WTC11 (cell line): ENCODE results near the gene DCXR. TPM values are rescaled to one million over a fixed set of nuclear protein-coding genes. Genes with fewer than 3 reads are reported as not detected.
"Not testable (repeated sequence)": the region's sequence is repeated elsewhere in the genome, so short reads cannot be mapped to it uniquely, and the experiment has no call there.

Experiments used
- ATAC-seq: fragments of 200-7000 bp; cut with Tn5 transposase; 2 replicates; pipeline ENCODE4 v1.10.0; 2021; ENCODE audit warnings: mild to moderate bottlenecking, moderate library complexity
- CTCF ChIA-PET: fragments of 300-600 bp; sonication (Branson Sonifier 250); formaldehyde crosslinking; loops from one replicate; lab custom pipeline; 2021; ENCODE audit warnings: antibody characterized with exemption; lab: Charles Lee
- POLR2A ChIA-PET: fragments of 350-600 bp; sonication (Branson Sonifier 250); formaldehyde crosslinking; loops from one replicate; lab custom pipeline; 2021; ENCODE audit warnings: antibody characterized with exemption; lab: Charles Lee
- DNase-seq: peaks from one replicate; pipeline ENCODE4 v3.0.0; 2021; ENCODE audit warnings: low spot score
- H3K27ac Mint-ChIP-seq: 2 replicates; pipeline ENCODE4 v1.8.0; 2021; ENCODE audit warnings: mixed read lengths
- H3K27me3 Mint-ChIP-seq: 2 replicates; pipeline ENCODE4 v1.8.0; 2021; ENCODE audit warnings: low read depth, mild to moderate bottlenecking, moderate library complexity, mixed read lengths
- H3K36me3 Mint-ChIP-seq: 2 replicates; pipeline ENCODE4 v1.8.0; 2021; ENCODE audit warnings: mixed read lengths
- H3K4me1 Mint-ChIP-seq: 2 replicates; pipeline ENCODE4 v1.8.0; 2022; ENCODE audit warnings: mixed read lengths
- H3K4me3 Mint-ChIP-seq: 2 replicates; pipeline ENCODE4 v1.8.0; 2021; ENCODE audit warnings: mild to moderate bottlenecking, moderate library complexity, mixed read lengths
- H3K9me3 Mint-ChIP-seq: 2 replicates; pipeline ENCODE4 v1.8.0; 2021; ENCODE audit warnings: mixed read lengths
- AR ChIP-seq: fragments of 250-450 bp; sonication (Bioruptor Pico); IDR thresholded peaks from 2 replicates; pipeline ENCODE4 v1.9.0; 2021; ENCODE audit warnings: mild to moderate bottlenecking
- ATF3 ChIP-seq: sonication (generic); formaldehyde crosslinking; conservative IDR thresholded peaks from 2 replicates; pipeline ENCODE4 v1.8.1; 2022; ENCODE audit warnings: mild to moderate bottlenecking, missing genetic modification reagents
- CBFB ChIP-seq: sonication (generic); formaldehyde crosslinking; IDR thresholded peaks from 2 replicates; pipeline ENCODE4 v1.8.1; 2022; ENCODE audit warnings: mild to moderate bottlenecking, low read depth, missing genetic modification reagents
- CTCF ChIP-seq: fragments of 200-600 bp; IDR thresholded peaks from 2 replicates; pipeline ENCODE4 v1.8.0; 2022; ENCODE audit warnings: antibody characterized with exemption
- ELF4 ChIP-seq: sonication (generic); formaldehyde crosslinking; IDR thresholded peaks from 2 replicates; pipeline ENCODE4 v1.8.1; 2022; ENCODE audit warnings: low read depth, mild to moderate bottlenecking, moderate library complexity, missing genetic modification reagents
- ETV6 ChIP-seq: sonication (generic); formaldehyde crosslinking; IDR thresholded peaks from 2 replicates; pipeline ENCODE4 v1.8.1; 2022; ENCODE audit warnings: mild to moderate bottlenecking, missing genetic modification reagents
- FOXP4 ChIP-seq: sonication (generic); formaldehyde crosslinking; IDR thresholded peaks from 2 replicates; pipeline ENCODE4 v1.8.0; 2022; ENCODE audit warnings: mild to moderate bottlenecking, missing genetic modification reagents
- HMGA2 ChIP-seq: fragments of 250-450 bp; sonication (Bioruptor Pico); IDR thresholded peaks from 2 replicates; pipeline ENCODE4 v1.4.0; 2021; ENCODE audit warnings: mild to moderate bottlenecking, moderate library complexity
- MXD4 ChIP-seq: fragments of 250-450 bp; sonication (Bioruptor Pico); IDR thresholded peaks from 2 replicates; pipeline ENCODE4 v1.8.0; 2021; ENCODE audit warnings: mild to moderate bottlenecking, moderate library complexity, borderline replicate concordance
- OVOL2 ChIP-seq: fragments of 250-450 bp; sonication (Bioruptor Pico); IDR thresholded peaks from 2 replicates; pipeline ENCODE4 v1.9.0; 2021; ENCODE audit warnings: mild to moderate bottlenecking, borderline replicate concordance
- TEAD1 ChIP-seq: sonication (generic); formaldehyde crosslinking; IDR thresholded peaks from 2 replicates; pipeline ENCODE4 v1.8.0; 2022; ENCODE audit warnings: mild to moderate bottlenecking, missing genetic modification reagents
- USF1 ChIP-seq: sonication (generic); formaldehyde crosslinking; IDR thresholded peaks from 2 replicates; pipeline ENCODE4 v1.8.0; 2022; ENCODE audit warnings: mild to moderate bottlenecking, missing genetic modification reagents
- ZNF138 ChIP-seq: sonication (generic); formaldehyde crosslinking; conservative IDR thresholded peaks from 2 replicates; pipeline ENCODE4 v1.8.1; 2022; ENCODE audit warnings: mild to moderate bottlenecking, moderate library complexity, missing genetic modification reagents
- ZNF263 ChIP-seq: sonication (generic); formaldehyde crosslinking; IDR thresholded peaks from 2 replicates; pipeline ENCODE4 v1.8.1; 2022; ENCODE audit warnings: low read depth, mild to moderate bottlenecking, moderate library complexity, missing genetic modification reagents
- total RNA-seq: library from RNA; stranded (reverse); gene quantifications from 3 replicates; pipeline ENCODE4 v1.2.3, GENCODE V29; 2021

DCXR gene
- total RNA-seq, 1 experiment from 2014 or later = 130 TPM

- no peak for TF ChIP-seq ELF4 (CRISPR knock-in tag)
- TF ChIP-seq FOXP4 = no peak
- TF ChIP-seq MXD4 (CRISPR knock-in tag) = no peak
Measured at GRCh38 chr17:82041144-82041814, 3.8 kb upstream of the DCXR start (continued).

GRCh38 chr17:82039695-82040299, 2.3 kb upstream of the DCXR start:
- Mint-ChIP-seq H3K27ac (no peak overlapping the region), H3K4me1 (peaks cover 40% of the 10 kb centered on the region), H3K36me3 (0 out of 2 replicates have a peak, but pooled peaks cover 6% of the 10 kb centered on the region), H3K9me3 (no peaks in the 10 kb centered on the region), H3K4me3 (no peak overlapping the region), H3K27me3 (peaks cover 10% of the 10 kb centered on the region)
- no peak for TF ChIP-seq USF1 (CRISPR knock-in tag)
- TF ChIP-seq AR = no peak
- no peak for TF ChIP-seq OVOL2 (CRISPR knock-in tag)
- TF ChIP-seq HMGA2 (CRISPR knock-in tag) = no peak
- TF ChIP-seq ATF3 = no peak
- TF ChIP-seq ZNF138 (CRISPR knock-in tag) = no peak
- no peak for TF ChIP-seq CTCF
- TF ChIP-seq CBFB (CRISPR knock-in tag) = no peak
- no peak for TF ChIP-seq ETV6
- TF ChIP-seq ZNF263 (CRISPR knock-in tag) = no peak
- TF ChIP-seq TEAD1 (CRISPR knock-in tag) = no peak
- DNase-seq (no peak), ATAC-seq (no peak)
- POLR2A ChIA-PET = no interaction called here
- CTCF ChIA-PET = interaction anchor here (1.3 to 1.8 kb wide), 2 partner anchors 9 to 10 kb away, joined by 3 to 13 read pairs; no protein-coding TSS in a partner anchor

GRCh38 chr17:82038796-82039409, 1.4 kb upstream of the DCXR start:
- DNase-seq, H3K36me3 Mint-ChIP-seq, H3K27ac Mint-ChIP-seq, ATAC-seq, H3K9me3 Mint-ChIP-seq, H3K4me3 Mint-ChIP-seq, POLR2A ChIA-PET: not testable (repeated sequence)
- Mint-ChIP-seq H3K27me3 (peaks cover 10% of the 10 kb centered on the region), H3K4me1 (peaks cover 40% of the 10 kb centered on the region)
- CTCF ChIA-PET = interaction anchor here (0.8 to 2.0 kb wide), 3 partner anchors 8 to 68 kb away, joined by 3 to 16 read pairs (median 3); no protein-coding TSS in a partner anchor
